Liver (tissue), 9 donors: Measurements from ENCODE around the gene HS3ST2. TPM values are rescaled to one million over a fixed set of nuclear protein-coding genes. Genes with fewer than 3 reads are reported as not detected.

ENCODE experiments used
- DNase-seq: peaks from one replicate; pipeline ENCODE4 v3.0.0-alpha.2; 2017; ENCODE audit warnings: low spot score
- H3K27ac ChIP-seq, 2 donors: one replicate each; pipeline ENCODE4 v1.7.0; 2013; ENCODE audit warnings: inconsistent platforms in 2 of 2, low read length in 2 of 2, control low read depth in 1 of 2, low read depth in 1 of 2, mild to moderate bottlenecking in 1 of 2
- H3K27me3 ChIP-seq, 4 donors: one replicate each; pipeline versions ENCODE4 v1.6.1 to v1.7.0; 2013; ENCODE audit warnings: low read length in 3 of 4, inconsistent platforms in 1 of 4, mild to moderate bottlenecking in 1 of 4, moderate library complexity in 1 of 4; ENCODE audit not compliant: control insufficient read depth in 4 of 4, insufficient read depth in 4 of 4
- H3K36me3 ChIP-seq, 4 donors: one replicate each; pipeline versions ENCODE4 v1.6.1 to v1.7.0; 2013; ENCODE audit warnings: low read length in 3 of 4, mild to moderate bottlenecking in 3 of 4, low read depth in 1 of 4, moderate library complexity in 1 of 4; ENCODE audit not compliant: control insufficient read depth in 4 of 4, insufficient read depth in 3 of 4
- H3K4me1 ChIP-seq, 4 donors: one replicate each; pipeline versions ENCODE4 v1.6.1 to v1.7.0; 2013; ENCODE audit warnings: low read length in 3 of 4, mild to moderate bottlenecking in 3 of 4, moderate library complexity in 1 of 4; ENCODE audit not compliant: control insufficient read depth in 4 of 4, insufficient read depth in 4 of 4
- H3K4me3 ChIP-seq, 3 donors: one replicate each; pipeline versions ENCODE4 v1.6.1 to v1.7.0; 2013; ENCODE audit warnings: low read length in 3 of 3, control low read depth in 1 of 3, low read depth in 1 of 3, mild to moderate bottlenecking in 1 of 3
- H3K9ac ChIP-seq, 2 donors: one replicate each; pipeline ENCODE4 v1.7.0; 2013; ENCODE audit warnings: low read length in 2 of 2, mild to moderate bottlenecking in 2 of 2, moderate library complexity in 2 of 2, control low read depth in 1 of 2, low read depth in 1 of 2
- H3K9me3 ChIP-seq, 4 donors: one replicate each; pipeline versions ENCODE4 v1.6.1 to v1.7.0; 2013; ENCODE audit warnings: low read length in 3 of 4; ENCODE audit not compliant: control insufficient read depth in 4 of 4
- EGR1 ChIP-seq, 2 donors: IDR thresholded peaks; 2 replicates each; pipeline ENCODE4 v1.6.1; 2016 to 2018; ENCODE audit warnings: antibody characterized with exemption in 2 of 2, low read depth in 2 of 2
- FOXA1 ChIP-seq: IDR thresholded peaks from 2 replicates; pipeline ENCODE4 v1.6.1; 2016; ENCODE audit warnings: antibody characterized with exemption
- FOXA2 ChIP-seq: IDR thresholded peaks from 2 replicates; pipeline ENCODE4 v1.6.1; 2016; ENCODE audit warnings: antibody characterized with exemption
- GABPA ChIP-seq, 2 donors: IDR thresholded peaks in 1 of 2; conservative IDR thresholded peaks in 1 of 2; 2 replicates each; pipeline ENCODE4 v1.6.1; 2016; ENCODE audit warnings: antibody characterized with exemption in 2 of 2, mild to moderate bottlenecking in 1 of 2, moderate library complexity in 1 of 2
- HNF4A ChIP-seq, 2 donors: conservative IDR thresholded peaks; 2 replicates each; pipeline ENCODE4 v1.6.1; 2016; ENCODE audit warnings: antibody characterized with exemption in 2 of 2, mild to moderate bottlenecking in 2 of 2
- HNF4G ChIP-seq: IDR thresholded peaks from 2 replicates; pipeline ENCODE4 v1.6.1; 2016; ENCODE audit warnings: antibody characterized with exemption
- JUND ChIP-seq, 2 donors: IDR thresholded peaks; 2 replicates each; pipeline ENCODE4 v1.6.1; 2016; ENCODE audit warnings: antibody characterized with exemption in 2 of 2
- RAD21 ChIP-seq, 2 donors: IDR thresholded peaks; 2 replicates each; pipeline ENCODE4 v1.6.1; 2016; ENCODE audit warnings: antibody characterized with exemption in 2 of 2, mild to moderate bottlenecking in 2 of 2
- SP1 ChIP-seq: IDR thresholded peaks from 2 replicates; pipeline ENCODE4 v1.6.1; 2018; ENCODE audit warnings: antibody characterized with exemption, mild to moderate bottlenecking
- TAF1 ChIP-seq: conservative IDR thresholded peaks from 2 replicates; pipeline ENCODE4 v1.6.1; 2016; ENCODE audit warnings: antibody characterized with exemption, mild to moderate bottlenecking
- YY1 ChIP-seq: IDR thresholded peaks from 2 replicates; pipeline ENCODE4 v1.6.1; 2016; ENCODE audit warnings: antibody characterized with exemption, mild to moderate bottlenecking
- WGBS: extraction: QIAGEN DNeasy Blood & Tissue Kit; methylation state at CpG from one replicate; pipeline ENCODE4 v1.1.7; 2013; 5-methylcytosine and 5-hydroxymethylcytosine counted together
- polyA plus RNA-seq, 2 donors: library from polyadenylated mRNA; stranded (reverse) in 1 of 2; unstranded in 1 of 2; fragments of 200-250 nt in 1 of 2; fragments of >200 nt in 1 of 2; fragmentation: Nextera tagmentation in 1 of 2; extraction: Ambion mirVana in 1 of 2; gene quantifications; one replicate each; pipeline versions ENCODE4 v1.2.1 to v1.2.3, GENCODE V29; 2013 to 2015
- total RNA-seq, 2 donors: library from RNA; depleted of rRNA; stranded (reverse); fragments of >200 nt; gene quantifications; one replicate each; pipeline ENCODE4 v1.2.3, GENCODE V29; 2014
- TF ChIP-seq, protein P1 (sequence below): IDR thresholded peaks from 2 replicates; pipeline ENCODE4 v1.6.1; 2016; ENCODE audit warnings: antibody characterized with exemption
- TF ChIP-seq, protein P2 (sequence below): IDR thresholded peaks from 2 replicates; pipeline ENCODE4 v1.6.1; 2016; ENCODE audit warnings: antibody characterized with exemption
- TF ChIP-seq, protein P3 (sequence below): fragments of 150-350 bp; IDR thresholded peaks from 2 replicates; pipeline ENCODE4 v1.5.1; 2017; ENCODE audit warnings: improper control_type of control experiment, low read depth, low read length; ENCODE audit not compliant: missing input control
- TF ChIP-seq, protein P4 (sequence below): IDR thresholded peaks from 2 replicates; pipeline ENCODE4 v1.6.1; 2016; ENCODE audit warnings: antibody characterized with exemption, mild to moderate bottlenecking
- TF ChIP-seq, protein P5 (sequence below): IDR thresholded peaks from 2 replicates; pipeline ENCODE4 v1.6.1; 2016; ENCODE audit warnings: antibody characterized with exemption
- donor health status: healthy.
- donor health status: healthy.
- donor health status: healthy.
- donor health status: healthy.
- donor health status: healthy.

HS3ST2 gene
- total and polyA plus RNA-seq, 4 donors = 0.08 to 0.14 (median 0.09) TPM; not detected in 1

DNA sequence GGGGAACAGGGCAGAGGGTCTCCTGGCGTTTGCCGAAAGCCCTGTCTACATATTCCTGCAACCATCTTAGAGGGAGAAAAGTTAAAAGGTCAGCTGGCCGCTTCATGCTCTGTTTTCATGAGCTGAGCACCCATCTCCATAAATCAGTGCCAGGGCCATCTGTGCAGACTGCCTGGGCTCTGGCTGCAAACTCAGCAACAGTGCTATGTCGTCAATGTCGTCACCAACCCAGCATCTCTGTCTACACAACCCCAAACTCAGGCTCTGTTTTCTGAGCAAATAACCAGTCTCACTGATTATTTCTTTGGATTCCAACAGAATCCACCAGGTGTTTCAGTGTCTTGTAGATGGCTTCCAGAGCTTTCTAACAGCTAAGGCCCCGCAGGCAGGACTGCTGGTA is 65.0 kb downstream of the HS3ST2 start:
- DNase-seq = no peak
- no peak overlapping the region for H3K4me3 ChIP-seq
- H3K9ac ChIP-seq = no peak overlapping the region
- H3K4me1 ChIP-seq = no peaks in the 10 kb centered on the region
- no peak overlapping the region for H3K27ac ChIP-seq
- 75% methylated on average over 6 of the region's 6 CpGs for WGBS
- H3K36me3 ChIP-seq = no peaks in the 10 kb centered on the region
- H3K27me3 ChIP-seq = peaks cover 0 to 12% (median 0%) of the 10 kb centered on the region in 4 donors
- H3K9me3 ChIP-seq = no peaks in the 10 kb centered on the region
- TF ChIP-seq RAD21 (IDR thresholded peaks at IDR 0.05) = no peak
- TF ChIP-seq FOXA2 = no peak
- no peak for TF ChIP-seq TAF1
- TF ChIP-seq, protein P1, sequence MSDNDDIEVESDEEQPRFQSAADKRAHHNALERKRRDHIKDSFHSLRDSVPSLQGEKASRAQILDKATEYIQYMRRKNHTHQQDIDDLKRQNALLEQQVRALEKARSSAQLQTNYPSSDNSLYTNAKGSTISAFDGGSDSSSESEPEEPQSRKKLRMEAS = no peak
- TF ChIP-seq EGR1 (IDR thresholded peaks at IDR 0.05; ENCODE audit: low read depth in 2 of 2) = no peak
- TF ChIP-seq, protein P2, sequence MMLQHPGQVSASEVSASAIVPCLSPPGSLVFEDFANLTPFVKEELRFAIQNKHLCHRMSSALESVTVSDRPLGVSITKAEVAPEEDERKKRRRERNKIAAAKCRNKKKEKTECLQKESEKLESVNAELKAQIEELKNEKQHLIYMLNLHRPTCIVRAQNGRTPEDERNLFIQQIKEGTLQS = no peak
- TF ChIP-seq HNF4G = no peak
- no peak for TF ChIP-seq JUND (IDR thresholded peaks at IDR 0.05)
- no peak for TF ChIP-seq YY1
- TF ChIP-seq HNF4A (conservative IDR thresholded peaks at IDR 0.05) = no peak
- TF ChIP-seq, protein P3, sequence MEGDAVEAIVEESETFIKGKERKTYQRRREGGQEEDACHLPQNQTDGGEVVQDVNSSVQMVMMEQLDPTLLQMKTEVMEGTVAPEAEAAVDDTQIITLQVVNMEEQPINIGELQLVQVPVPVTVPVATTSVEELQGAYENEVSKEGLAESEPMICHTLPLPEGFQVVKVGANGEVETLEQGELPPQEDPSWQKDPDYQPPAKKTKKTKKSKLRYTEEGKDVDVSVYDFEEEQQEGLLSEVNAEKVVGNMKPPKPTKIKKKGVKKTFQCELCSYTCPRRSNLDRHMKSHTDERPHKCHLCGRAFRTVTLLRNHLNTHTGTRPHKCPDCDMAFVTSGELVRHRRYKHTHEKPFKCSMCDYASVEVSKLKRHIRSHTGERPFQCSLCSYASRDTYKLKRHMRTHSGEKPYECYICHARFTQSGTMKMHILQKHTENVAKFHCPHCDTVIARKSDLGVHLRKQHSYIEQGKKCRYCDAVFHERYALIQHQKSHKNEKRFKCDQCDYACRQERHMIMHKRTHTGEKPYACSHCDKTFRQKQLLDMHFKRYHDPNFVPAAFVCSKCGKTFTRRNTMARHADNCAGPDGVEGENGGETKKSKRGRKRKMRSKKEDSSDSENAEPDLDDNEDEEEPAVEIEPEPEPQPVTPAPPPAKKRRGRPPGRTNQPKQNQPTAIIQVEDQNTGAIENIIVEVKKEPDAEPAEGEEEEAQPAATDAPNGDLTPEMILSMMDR = no peak
- TF ChIP-seq, protein P4, sequence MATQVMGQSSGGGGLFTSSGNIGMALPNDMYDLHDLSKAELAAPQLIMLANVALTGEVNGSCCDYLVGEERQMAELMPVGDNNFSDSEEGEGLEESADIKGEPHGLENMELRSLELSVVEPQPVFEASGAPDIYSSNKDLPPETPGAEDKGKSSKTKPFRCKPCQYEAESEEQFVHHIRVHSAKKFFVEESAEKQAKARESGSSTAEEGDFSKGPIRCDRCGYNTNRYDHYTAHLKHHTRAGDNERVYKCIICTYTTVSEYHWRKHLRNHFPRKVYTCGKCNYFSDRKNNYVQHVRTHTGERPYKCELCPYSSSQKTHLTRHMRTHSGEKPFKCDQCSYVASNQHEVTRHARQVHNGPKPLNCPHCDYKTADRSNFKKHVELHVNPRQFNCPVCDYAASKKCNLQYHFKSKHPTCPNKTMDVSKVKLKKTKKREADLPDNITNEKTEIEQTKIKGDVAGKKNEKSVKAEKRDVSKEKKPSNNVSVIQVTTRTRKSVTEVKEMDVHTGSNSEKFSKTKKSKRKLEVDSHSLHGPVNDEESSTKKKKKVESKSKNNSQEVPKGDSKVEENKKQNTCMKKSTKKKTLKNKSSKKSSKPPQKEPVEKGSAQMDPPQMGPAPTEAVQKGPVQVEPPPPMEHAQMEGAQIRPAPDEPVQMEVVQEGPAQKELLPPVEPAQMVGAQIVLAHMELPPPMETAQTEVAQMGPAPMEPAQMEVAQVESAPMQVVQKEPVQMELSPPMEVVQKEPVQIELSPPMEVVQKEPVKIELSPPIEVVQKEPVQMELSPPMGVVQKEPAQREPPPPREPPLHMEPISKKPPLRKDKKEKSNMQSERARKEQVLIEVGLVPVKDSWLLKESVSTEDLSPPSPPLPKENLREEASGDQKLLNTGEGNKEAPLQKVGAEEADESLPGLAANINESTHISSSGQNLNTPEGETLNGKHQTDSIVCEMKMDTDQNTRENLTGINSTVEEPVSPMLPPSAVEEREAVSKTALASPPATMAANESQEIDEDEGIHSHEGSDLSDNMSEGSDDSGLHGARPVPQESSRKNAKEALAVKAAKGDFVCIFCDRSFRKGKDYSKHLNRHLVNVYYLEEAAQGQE = no peak
- TF ChIP-seq, protein P5, sequence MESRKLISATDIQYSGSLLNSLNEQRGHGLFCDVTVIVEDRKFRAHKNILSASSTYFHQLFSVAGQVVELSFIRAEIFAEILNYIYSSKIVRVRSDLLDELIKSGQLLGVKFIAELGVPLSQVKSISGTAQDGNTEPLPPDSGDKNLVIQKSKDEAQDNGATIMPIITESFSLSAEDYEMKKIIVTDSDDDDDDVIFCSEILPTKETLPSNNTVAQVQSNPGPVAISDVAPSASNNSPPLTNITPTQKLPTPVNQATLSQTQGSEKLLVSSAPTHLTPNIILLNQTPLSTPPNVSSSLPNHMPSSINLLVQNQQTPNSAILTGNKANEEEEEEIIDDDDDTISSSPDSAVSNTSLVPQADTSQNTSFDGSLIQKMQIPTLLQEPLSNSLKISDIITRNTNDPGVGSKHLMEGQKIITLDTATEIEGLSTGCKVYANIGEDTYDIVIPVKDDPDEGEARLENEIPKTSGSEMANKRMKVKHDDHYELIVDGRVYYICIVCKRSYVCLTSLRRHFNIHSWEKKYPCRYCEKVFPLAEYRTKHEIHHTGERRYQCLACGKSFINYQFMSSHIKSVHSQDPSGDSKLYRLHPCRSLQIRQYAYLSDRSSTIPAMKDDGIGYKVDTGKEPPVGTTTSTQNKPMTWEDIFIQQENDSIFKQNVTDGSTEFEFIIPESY = no peak
- TF ChIP-seq SP1 = no peak
- no peak for TF ChIP-seq FOXA1

DNA sequence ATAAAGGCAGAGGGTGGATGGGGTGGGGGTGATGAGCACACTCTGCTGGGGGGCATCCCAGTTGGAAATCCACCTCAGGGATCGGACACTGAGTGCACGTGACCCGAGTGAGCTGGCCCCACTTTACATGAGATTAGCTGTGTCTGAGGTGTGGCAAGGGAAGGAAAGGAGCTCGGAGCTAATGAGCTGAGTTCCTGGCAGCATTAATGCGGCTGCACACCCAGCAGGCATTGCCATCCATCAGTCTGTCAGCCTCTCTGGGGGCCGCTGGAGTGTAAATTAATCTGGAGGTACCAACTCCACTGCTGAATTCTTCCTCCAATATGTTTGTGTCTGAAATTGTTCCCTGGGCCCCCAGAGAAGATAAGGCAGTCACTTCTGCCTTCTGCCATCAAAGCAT is 65.5 kb downstream of the HS3ST2 start:
- no peak overlapping the region for H3K4me3 ChIP-seq
- WGBS = 63% methylated on average over 6 of the region's 6 CpGs
- H3K36me3 ChIP-seq = no peaks in the 10 kb centered on the region
- TF ChIP-seq, protein P5 = no peak
- TF ChIP-seq TAF1 (no peak), HNF4A (conservative IDR thresholded peaks at IDR 0.05) (no peak), GABPA (IDR thresholded peaks at IDR 0.05 in 1 of 2, conservative IDR thresholded peaks at IDR 0.05 in 1 of 2) (no peak), JUND (IDR thresholded peaks at IDR 0.05) (no peak), RAD21 (IDR thresholded peaks at IDR 0.05) (no peak)
- TF ChIP-seq, protein P3 = no peak
- H3K9ac ChIP-seq = no peak overlapping the region
- H3K27me3 ChIP-seq = peaks cover 0 to 11% (median 0%) of the 10 kb centered on the region in 4 donors
- no peak overlapping the region for H3K27ac ChIP-seq
- DNase-seq = no peak
- H3K9me3 ChIP-seq = no peaks in the 10 kb centered on the region
- no peaks in the 10 kb centered on the region for H3K4me1 ChIP-seq
